Measurements from ENCODE around the gene ALPK3.

The ALPK3 gene

DNA sequence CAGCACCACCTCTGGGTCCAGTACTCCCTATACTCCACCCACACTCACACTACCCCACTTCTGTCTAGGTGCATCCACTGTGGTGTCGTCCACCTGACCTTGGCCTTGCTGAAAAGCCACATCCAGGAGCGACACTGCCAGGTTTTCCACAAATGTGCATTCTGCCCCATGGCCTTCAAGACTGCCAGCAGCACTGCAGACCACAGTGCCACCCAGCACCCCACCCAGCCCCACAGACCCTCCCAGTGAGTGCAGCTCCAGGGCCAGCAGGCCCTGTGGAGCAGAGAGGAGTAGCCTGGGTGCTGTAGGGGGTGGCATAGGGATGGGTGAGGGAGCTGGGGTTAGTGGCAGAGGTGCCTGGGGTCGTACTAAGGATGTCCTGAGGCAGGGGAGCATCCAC, 19.4 kb upstream of the ALPK3 start:
- no peak for DNase-seq

DNA sequence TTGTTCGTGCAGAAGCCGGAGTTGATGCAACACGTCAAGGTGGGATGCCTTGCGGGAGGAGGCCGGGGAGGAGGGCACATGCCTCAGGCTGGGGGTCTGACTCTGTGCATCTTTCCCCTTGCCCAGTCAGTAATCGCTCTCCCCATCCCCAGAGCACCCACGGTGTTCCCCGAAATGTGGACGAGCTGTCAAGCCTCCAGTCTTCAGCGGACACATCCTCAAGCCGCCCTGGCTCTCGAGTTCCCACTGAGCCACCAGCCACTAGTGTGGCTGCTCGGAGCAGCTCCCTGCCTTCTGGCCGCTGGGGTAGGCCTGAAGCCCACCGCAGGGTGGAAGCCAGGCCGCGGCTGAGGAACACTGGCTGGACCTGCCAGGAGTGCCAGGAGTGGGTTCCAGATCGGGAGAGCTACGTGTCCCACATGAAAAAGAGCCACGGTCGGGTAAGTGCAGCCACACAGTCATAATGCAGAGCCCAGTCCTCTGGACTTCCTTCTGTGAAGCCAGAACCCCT, 18.7 kb upstream of the ALPK3 start:
- DNase-seq, result no peak

GRCh38 chr15:84799511-84800187, 17.5 kb upstream of the ALPK3 start:
- no peak for DNase-seq

DNA sequence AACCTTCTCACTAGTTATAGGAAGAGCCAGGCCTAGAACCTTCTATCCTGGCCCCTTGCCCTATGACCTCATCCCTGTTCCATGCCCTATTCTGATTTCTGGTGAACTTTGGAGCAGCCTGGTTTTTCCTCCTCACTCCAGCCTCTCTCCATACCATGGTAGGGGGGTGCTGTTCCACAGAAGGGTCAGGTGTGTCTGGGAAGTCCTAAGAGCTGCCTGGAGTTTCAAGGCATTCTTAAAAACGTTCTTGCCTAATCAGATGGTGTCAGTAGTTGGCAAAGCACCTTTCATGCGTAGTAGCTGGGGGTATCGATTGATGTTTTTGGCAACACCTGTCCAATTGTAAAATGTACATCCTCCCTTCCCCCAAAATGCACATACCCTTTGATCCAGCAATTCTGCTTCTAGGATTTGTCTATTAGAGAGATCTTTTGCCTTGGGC, 16.8 kb upstream of the ALPK3 start:
- no peak for DNase-seq

DNA sequence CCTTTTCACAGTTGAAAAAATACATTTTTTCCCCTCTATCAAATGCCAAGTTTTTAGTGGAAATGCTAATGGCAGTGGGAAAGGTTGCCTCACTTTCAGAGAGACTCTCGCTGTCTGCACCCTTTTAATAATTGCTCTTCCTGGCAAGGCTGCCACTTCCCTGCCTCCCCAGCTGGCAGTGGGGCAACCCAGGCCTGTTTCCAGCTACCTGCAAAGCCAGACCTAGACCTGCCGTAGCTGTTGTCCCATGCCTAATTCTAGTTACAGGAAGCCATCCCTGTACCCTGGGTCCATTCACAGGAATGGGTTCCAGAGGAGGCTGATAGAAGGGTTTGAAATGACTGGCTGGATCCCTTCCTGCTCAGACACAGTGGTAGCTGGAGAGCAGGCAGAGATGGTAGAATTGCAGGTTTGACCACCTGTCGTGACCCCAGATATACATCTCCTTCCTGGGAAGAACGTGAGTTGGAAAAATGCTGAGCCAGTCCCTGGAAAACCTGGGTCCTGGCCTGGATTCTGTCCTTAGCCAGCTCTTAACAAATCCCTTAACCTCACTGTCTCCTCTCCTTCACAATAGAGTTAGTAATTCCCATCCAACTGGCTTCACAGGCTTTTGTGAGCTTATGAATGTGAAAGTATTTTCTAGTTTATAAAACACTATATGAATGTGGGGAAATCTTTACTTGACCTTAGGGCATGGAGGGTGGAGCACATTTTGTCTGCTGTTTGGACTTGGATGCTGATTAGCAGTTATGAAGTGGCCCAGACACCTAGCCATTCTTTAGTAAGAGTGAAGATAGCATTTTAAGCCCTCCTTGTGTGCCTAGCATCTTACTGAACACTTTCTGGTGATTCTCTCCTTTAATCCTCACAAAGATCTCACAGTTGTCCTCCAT, 12.9 kb upstream of the ALPK3 start:
- no peak for DNase-seq

DNA sequence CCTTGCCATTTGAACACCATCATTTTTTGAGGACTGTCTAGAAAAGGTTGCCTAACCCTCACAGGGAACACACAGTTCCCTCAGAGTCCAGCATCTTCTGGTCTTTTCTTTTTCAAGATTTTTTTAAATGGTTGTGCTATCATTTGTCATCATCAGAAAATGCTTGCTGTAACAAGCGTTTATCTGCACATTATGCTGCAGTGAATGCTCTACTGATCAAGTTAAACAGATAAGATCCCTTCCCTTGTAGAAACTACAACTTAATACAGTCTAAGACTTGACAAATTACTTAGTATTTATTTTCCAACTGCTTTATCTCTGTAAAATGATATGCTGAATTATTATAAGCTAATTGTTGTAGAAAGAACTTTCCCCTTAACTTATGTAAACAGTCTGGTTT, 11.9 kb upstream of the ALPK3 start:
- DNase-seq, result no peak

- DNase-seq, result no peak
Observed at GRCh38 chr15:84807228-84807627, 9.9 kb upstream of the ALPK3 start.

DNA sequence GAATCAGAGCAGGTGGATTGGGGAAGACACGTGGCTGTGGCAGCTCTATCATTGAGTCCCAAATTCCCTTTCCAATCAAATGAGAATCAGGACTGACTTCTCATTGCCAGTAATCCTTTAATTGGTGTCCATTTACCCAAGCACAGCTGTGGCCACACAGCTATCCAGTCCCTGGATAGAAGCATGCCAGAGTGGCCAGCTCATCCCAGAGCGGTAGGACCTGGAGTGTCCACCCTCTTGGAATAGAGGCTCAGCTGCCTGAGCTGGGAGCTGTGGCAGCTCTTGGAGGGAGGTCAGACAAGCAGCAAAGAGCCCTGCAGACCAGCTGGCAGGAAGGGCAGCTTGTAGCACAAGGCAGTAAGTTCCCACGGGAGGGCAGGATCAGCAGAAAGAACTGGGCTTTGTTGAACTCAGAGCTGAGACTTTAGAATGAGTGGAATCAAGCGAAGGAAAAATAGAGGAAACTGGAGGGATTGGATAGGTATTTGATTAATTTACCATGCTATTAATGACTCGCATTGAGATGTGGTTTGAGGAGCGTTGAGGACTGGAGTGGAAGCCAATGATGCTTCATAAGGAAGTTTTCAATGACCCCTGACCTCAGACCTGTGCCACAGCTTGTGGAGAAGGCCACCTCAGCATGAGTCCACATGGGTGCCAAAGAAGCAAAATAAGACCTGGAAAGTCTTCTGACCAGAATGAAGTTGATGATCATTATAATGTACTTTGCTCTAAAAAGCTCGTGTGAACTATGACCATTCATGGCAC, 6.9 kb upstream of the ALPK3 start:
- no peak for DNase-seq

DNA sequence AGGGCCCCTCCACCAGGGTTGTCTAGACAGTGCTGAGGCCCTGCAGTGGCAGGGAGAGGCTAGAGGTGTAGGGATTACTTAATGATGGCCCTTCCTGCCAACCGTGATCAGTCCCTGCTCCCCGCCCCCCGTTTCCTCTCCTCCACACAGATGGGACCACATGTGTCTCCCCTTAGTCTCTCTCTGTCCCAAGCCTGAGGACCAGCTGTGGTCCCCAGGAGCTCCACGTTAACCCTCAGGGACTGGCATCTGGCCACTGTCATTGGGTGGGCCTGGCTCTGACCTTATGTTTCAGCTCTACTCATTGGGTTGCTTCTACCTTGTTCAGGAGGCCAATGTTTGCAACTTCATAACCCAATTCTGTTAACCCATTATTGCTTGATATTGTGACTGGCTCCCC, 6.0 kb upstream of the ALPK3 start:
- DNase-seq, result no peak

DNA sequence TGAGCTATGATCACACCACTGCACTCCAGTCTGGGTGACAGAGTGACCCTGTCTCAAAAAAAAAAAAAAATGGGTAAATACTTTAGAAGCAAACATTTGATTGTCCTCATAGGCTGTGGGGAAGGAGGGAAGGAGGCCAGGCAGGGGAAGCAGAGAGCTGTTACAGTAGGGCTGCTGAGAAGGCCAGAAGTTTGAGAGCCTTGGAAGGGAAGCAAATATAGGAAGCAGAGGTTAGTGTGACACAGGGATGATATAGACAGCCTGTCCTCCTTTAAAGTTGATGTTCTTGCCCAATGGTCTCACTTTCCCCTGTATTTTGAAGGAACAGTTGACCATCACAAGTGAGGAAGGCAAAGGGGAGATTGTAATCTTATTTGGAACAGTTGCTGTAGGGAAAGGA, 5.3 kb upstream of the ALPK3 start:
- DNase-seq, result no peak

DNA sequence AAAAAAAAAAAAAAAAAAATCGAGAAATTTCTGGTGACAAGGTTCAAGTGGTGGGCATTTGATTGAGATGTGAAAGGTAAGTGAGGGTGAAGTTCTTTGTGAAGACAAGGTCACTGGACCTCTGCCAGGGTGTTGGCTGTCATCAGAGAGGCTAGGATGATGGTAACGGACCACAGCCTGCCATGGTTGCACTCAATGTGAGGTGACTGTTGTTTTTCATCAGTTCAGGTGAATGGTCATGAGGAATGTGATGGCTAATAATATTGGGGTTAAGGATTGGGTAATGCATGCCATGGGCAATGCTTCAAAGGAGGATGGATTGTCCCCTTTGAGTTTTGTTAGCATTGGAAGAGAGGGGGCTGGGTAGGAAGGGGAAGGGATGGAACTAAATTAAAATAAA, 4.3 kb upstream of the ALPK3 start:
- DNase-seq, result no peak

DNA sequence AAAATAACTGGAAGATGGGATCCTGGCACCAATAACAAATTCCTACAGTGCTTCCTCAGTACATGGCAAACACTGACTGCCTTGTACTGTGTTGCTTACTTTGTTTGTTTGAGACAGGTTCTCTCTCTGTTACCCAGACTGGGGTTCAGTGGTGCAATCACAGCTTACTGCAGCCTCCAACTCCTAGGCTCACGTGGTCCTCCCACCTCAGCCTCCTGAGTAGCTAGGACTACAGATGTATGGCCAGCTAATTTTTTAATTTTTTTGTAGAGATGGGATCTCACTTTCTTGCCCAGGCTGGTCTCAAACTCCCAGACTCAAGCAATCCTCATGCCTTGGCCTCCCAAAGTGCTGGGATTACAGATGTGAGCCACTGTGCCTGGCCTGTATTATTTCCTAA, 3.7 kb upstream of the ALPK3 start:
- DNase-seq, result no peak

DNA sequence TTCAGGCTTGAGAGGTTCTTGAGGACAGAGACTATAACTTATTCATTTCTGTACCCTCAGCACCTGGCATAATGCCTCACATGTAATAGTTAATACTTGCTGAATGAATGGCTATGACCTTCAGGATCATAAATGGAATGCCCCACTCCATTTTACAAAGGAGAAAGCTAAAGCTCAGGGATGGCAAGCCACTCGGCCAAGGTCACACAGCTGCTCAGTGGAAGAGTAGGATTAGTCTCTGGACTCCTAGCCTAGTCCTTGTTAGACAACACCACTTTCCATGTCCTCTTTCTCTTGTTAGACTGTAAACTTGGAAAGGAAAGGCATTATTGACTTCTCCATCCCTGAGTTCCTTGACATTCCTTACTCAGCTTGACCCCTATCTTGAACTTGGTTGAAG, 3.2 kb upstream of the ALPK3 start:
- no peak for DNase-seq

- no peak for DNase-seq
Observed at GRCh38 chr15:84814916-84815315, 2.2 kb upstream of the ALPK3 start.

- no peak for DNase-seq
Observed at GRCh38 chr15:84817466-84818081, 418 bp downstream of the ALPK3 start.

GRCh38 chr15:84818261-84819131, 1.3 kb downstream of the ALPK3 start:
- DNase-seq, result no peak

GRCh38 chr15:84819291-84819768, 2.2 kb downstream of the ALPK3 start:
- no peak for DNase-seq

GRCh38 chr15:84819791-84820190, 2.6 kb downstream of the ALPK3 start:
- DNase-seq, result no peak

DNA sequence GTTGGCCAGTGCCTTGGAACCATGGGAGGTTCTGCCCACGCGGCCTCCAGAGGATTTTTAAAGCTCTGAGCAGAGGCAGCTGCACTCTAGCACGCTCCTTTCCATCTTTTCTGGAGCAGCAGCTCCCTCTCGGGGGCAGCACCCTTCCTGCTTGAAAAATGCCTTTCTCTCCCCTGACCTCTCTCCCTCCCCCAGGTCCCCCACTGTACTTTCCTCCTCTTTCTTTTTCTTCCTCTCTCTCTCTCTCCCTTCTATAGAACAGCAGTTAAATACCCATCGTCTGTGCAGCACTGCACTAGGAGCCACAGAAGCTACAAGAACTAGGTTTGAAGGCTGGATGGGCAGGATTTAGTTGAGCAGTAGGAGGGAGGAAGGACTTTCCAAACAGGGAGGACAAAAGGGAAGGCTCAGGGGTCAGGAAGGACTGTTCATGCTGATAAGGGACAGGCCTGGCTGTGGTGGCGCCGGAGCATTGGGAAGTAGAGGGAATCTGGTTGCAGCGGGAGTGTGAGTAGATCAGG, 4.4 kb downstream of the ALPK3 start:
- DNase-seq, result no peak

DNA sequence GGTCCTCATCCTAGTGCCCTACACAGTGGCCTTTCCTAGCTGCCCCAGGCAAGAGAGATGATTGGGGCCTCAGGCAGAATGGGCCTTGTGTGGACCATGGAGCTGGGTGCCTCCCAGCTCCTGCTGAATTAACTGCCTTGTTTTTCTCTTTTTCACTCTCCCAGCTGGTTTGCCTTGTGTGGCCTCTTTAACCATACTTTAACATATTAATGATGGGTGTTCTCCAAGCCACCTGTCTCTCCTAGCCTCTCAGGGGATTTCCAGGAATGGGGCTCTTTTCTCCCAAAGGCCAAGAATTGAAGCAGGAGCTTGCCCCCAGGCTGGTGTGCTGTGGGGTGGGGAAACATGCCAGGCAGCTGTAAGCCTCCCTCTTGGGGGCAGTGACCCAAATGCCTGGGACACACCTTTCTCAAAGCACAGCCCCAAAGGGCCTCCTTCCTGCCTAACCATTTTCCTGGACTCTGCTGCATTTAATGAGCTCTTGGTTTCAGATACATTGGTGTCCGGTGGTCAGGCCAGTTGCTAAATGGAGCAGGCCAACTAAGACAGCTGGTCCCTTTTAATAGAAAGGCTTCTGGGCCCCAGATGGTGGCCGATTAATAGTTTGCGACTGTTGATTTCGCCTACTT, 5.6 kb downstream of the ALPK3 start:
- no peak for DNase-seq

Data from activated gamma-delta T cell (primary cell).